ENCODE measurements around the gene UNC13B. TPM values are rescaled to one million over a fixed set of nuclear protein-coding genes. Genes with fewer than 3 reads are reported as not detected.

The UNC13B gene
- total RNA-seq, 4 donors from 2014 or later = 20.6 to 30.5 (median 25.3) TPM

- no peak for ATAC-seq (ENCODE audit: low FRiP score)
- no peak for DNase-seq (ENCODE audit: low spot score)
- TF ChIP-seq CTCF (IDR thresholded peaks at IDR 0.05) = no peak
Measured at GRCh38 chr9:35313460-35313859, 151.7 kb downstream of the UNC13B start.

DNA sequence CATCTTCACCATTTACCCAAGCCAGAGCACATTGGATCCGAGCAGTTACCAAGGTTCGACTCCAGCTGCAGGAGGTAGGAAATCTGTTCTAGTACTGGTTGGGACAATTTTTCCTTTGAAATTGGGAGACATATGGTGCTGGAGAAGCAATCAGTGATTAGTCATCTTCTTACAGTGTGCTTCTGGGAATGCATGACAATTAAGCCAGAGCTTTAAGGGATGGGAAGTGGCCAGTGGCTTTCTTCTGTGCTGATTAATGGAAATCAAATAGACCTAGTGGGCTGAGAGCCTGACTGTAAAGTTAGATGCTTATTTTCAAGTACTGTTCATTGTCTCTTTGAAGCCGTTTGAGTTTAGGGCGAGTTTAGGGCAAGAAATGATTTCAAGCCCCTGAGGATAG is 152.1 kb downstream of the UNC13B start:
- TF ChIP-seq CTCF (IDR thresholded peaks at IDR 0.05) = no peak
- DNase-seq (ENCODE audit: low spot score) = no peak
- ATAC-seq (ENCODE audit: low FRiP score) = no peak

DNA sequence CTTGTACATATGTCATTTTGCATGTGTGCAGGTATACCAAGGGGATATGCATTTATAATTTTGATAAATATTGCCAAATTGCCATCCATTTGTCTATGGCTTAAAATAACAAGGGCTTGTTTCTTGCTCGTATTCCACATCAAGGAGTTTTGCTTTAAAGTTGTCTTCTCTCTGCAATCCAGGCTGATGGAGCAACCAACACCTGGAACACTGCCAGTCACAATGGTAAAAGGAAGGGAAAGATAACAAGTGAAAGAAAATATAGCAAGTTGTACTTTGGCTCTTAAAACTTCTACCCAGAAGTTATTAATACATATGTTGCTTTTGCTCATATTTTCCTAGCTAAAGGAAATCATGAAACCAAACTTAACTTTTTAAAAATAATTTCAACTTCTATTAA is 156.9 kb downstream of the UNC13B start:
- ATAC-seq (ENCODE audit: low FRiP score) (no peak), DNase-seq (ENCODE audit: low spot score) (no peak)
- no peak for TF ChIP-seq CTCF (IDR thresholded peaks at IDR 0.05)

DNA sequence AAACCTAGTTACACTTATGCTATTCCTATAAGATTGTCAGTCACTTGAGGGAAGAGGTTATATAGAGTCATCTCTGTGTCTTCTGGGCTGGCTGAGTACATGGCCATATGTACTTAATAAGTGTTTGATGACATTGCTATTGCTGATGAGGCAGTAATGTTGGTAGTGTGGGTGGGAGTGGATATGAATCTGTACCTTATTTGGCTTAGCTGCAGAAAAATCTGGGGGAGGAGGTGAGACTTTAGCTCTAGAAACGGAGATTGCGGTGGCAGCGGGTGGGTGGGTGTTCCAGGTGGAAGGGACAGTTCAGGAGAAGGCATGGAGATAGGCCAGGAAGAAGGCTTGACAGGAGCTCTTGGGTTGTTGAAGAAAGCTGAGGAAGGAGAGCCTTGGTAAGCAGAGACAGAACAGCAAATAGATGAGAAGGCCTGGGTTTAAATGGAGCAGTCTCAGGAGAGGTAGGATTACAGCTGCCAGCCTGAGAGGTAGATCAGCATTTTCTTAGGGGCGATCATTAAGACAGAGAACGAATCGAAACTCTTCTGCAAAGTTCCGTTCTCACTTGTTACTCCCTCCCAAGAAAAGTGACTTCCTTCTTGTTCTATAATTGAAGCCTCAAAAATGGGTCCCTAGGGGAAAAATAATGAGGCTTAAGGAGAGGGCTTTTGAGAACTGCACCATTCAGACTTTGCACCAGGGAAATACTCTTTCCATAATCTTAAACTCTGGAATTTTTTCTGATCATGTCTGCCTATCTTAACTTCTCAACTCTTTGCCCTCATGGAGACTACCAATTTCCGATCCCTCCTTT is 160.5 kb downstream of the UNC13B start:
- no peak for ATAC-seq (ENCODE audit: low FRiP score)
- no peak for TF ChIP-seq CTCF (IDR thresholded peaks at IDR 0.05)
- no peak for DNase-seq (ENCODE audit: low spot score)

DNA sequence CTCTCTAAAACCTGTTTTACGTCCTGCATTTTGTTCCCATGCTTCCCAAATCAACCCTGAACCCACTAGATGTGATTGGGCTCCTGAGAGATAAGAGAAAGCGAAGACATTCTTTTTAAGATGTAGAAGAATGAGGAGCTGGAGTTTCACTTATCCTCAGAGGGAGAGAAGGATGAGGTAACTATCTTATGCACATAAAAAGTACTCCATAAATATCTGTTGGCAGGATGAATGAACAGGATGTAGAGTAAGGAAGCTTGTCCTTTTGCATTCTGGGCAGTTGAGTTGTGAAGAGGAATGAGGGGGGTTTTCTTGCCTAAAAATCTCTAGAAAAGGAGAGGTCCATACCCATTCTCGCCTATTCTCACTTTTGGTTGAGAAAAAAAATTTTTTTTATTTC is 163.2 kb downstream of the UNC13B start:
- DNase-seq (ENCODE audit: low spot score) = no peak
- TF ChIP-seq CTCF (IDR thresholded peaks at IDR 0.05) = no peak
- ATAC-seq (ENCODE audit: low FRiP score) = no peak

GRCh38 chr9:35333551-35333950 is 171.7 kb downstream of the UNC13B start:
- no peak for TF ChIP-seq CTCF (IDR thresholded peaks at IDR 0.05)
- DNase-seq (ENCODE audit: low spot score) (no peak), ATAC-seq (ENCODE audit: low FRiP score) (no peak)

GRCh38 chr9:35335164-35335563 is 173.4 kb downstream of the UNC13B start:
- ATAC-seq (ENCODE audit: low FRiP score) (no peak), DNase-seq (ENCODE audit: low spot score) (no peak)
- TF ChIP-seq CTCF (IDR thresholded peaks at IDR 0.05) = no peak

Measured in omental fat pad (tissue), 4 donors.